Measurements from ENCODE around the gene YPEL5.

DNA sequence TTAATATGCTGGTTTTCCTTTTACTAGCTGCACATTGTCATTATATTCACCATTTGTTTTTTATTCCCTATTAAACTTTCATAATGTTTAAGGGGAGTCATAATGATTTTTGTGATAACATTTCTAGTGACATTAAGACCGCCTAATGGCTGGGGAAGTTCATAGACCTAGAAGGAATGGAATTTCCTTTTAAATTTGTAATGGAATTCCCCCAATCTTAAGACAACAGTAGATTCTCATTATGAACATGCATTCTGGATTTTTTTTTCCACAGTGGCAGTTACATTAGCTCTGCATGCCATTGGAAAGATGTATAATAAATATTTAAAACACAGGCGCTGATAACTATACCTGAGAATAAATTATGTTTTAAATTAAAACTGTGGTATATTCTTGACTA is 8.4 kb downstream of the YPEL5 start:
- TF ChIP-seq, protein P1, sequence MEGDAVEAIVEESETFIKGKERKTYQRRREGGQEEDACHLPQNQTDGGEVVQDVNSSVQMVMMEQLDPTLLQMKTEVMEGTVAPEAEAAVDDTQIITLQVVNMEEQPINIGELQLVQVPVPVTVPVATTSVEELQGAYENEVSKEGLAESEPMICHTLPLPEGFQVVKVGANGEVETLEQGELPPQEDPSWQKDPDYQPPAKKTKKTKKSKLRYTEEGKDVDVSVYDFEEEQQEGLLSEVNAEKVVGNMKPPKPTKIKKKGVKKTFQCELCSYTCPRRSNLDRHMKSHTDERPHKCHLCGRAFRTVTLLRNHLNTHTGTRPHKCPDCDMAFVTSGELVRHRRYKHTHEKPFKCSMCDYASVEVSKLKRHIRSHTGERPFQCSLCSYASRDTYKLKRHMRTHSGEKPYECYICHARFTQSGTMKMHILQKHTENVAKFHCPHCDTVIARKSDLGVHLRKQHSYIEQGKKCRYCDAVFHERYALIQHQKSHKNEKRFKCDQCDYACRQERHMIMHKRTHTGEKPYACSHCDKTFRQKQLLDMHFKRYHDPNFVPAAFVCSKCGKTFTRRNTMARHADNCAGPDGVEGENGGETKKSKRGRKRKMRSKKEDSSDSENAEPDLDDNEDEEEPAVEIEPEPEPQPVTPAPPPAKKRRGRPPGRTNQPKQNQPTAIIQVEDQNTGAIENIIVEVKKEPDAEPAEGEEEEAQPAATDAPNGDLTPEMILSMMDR (conservative IDR thresholded peaks at IDR 0.05; ENCODE audit: low read length) = no peak
- TF ChIP-seq EZH2phosphoT487 (IDR thresholded peaks at IDR 0.05; ENCODE audit: borderline replicate concordance) = no peak

Measured in Loucy (cell line).